Gastroesophageal sphincter (tissue), 4 donors: ENCODE measurements around the gene BARHL2. TPM values are rescaled to one million over a fixed set of nuclear protein-coding genes. Genes with fewer than 3 reads are reported as not detected.
A peak's percentile ranks its signal among the peaks of the same experiment; 100 is the strongest.

ENCODE experiments used
- ATAC-seq: fragments of 150-250 bp; one replicate; pipeline ENCODE4 v1.9.1; 2016; ENCODE audit warnings: mild to moderate bottlenecking, moderate library complexity
- H3K27ac ChIP-seq, 4 donors: fragments of 200-600 bp; sonication (generic) in 3 of 4; 1 replicate in 3 of 4; 2 replicates in 1 of 4; pipeline ENCODE4 v1.5.1; 2016 to 2019
- H3K27me3 ChIP-seq: fragments of 200-600 bp; sonication (generic); one replicate; pipeline ENCODE4 v1.5.1; 2019
- H3K36me3 ChIP-seq, 2 donors: fragments of 200-600 bp; sonication (generic); one replicate each; pipeline ENCODE4 v1.5.1; 2019; ENCODE audit warnings: control low read depth in 1 of 2
- H3K4me1 ChIP-seq, 3 donors: fragments of 200-600 bp; sonication (generic); 1 replicate in 2 of 3; 2 replicates in 1 of 3; pipeline ENCODE4 v1.5.1; 2016 to 2019; ENCODE audit warnings: control low read depth in 2 of 3
- H3K4me3 ChIP-seq, 2 donors: fragments of 200-600 bp; sonication (generic); one replicate each; pipeline ENCODE4 v1.5.1; 2019; ENCODE audit warnings: mild to moderate bottlenecking in 1 of 2, moderate library complexity in 1 of 2
- H3K9me3 ChIP-seq, 3 donors: fragments of 200-600 bp; sonication (generic); one replicate each; pipeline ENCODE4 v1.5.1; 2017 to 2019; ENCODE audit warnings: control low read depth in 2 of 3
- CTCF ChIP-seq, 4 experiments: fragments of 200-600 bp in 2 of 4; fragments of 450-650 bp in 2 of 4; sonication (generic) in 1 of 4; IDR thresholded peaks; one replicate each; pipeline ENCODE4 v1.5.1; 2017 to 2019; ENCODE audit warnings: antibody characterized with exemption in 4 of 4, mild to moderate bottlenecking in 2 of 4, moderate library complexity in 2 of 4
- EP300 ChIP-seq: sonication (generic); formaldehyde crosslinking; IDR thresholded peaks from one replicate; pipeline ENCODE4 v1.6.1; 2017; ENCODE audit warnings: antibody characterized with exemption, mild to moderate bottlenecking
- POLR2A ChIP-seq, 2 donors: fragments of 450-650 bp; IDR thresholded peaks; one replicate each; pipeline ENCODE4 v1.6.1; 2017; ENCODE audit warnings: antibody characterized with exemption in 2 of 2, mild to moderate bottlenecking in 2 of 2, moderate library complexity in 1 of 2
- POLR2AphosphoS5 ChIP-seq: sonication (generic); formaldehyde crosslinking; IDR thresholded peaks from one replicate; pipeline ENCODE4 v1.6.1; 2017; ENCODE audit warnings: antibody characterized with exemption
- WGBS, 2 donors: methylation state at CpG; one replicate each; pipeline ENCODE4 v1.1.5; 2018; ENCODE audit warnings: low coverage in 1 of 2; 5-methylcytosine and 5-hydroxymethylcytosine counted together
- total RNA-seq, 4 donors: library from RNA; depleted of rRNA; stranded (reverse); fragments of >200 nt; gene quantifications; one replicate each; pipeline ENCODE4 v1.1.0, GENCODE V29; 2016

Gene BARHL2
- total RNA-seq, 4 donors from 2014 or later = not detected

- no peak for ATAC-seq
- WGBS, 2 donors = 6 to 17% methylated on average over 2 of the region's 2 CpGs
Measured at GRCh38 chr1:90708826-90709225, 8.3 kb downstream of the BARHL2 start.

GRCh38 chr1:90708236-90708786 is 8.8 kb downstream of the BARHL2 start:
- Histone ChIP-seq H3K36me3 (no peaks in the 10 kb centered on the region), H3K27ac (no peak overlapping the region), H3K4me1 (peaks cover 0 to 23% (median 8%) of the 10 kb centered on the region in 3 donors), H3K9me3 (no peaks in the 10 kb centered on the region), H3K4me3 (no peak overlapping the region), H3K27me3 (peaks cover 100% of the 10 kb centered on the region)
- WGBS, 2 donors = 7 to 8% methylated on average over 5 of the region's 6 CpGs
- TF ChIP-seq EP300 (no peak), POLR2A (IDR thresholded peaks at IDR 0.05) (no peak), CTCF (IDR thresholded peaks at IDR 0.05) (no peak), POLR2AphosphoS5 (no peak)
- no peak for ATAC-seq

More at GRCh38 chr1:90708826-90709225, 8.3 kb downstream of the BARHL2 start:
- no peak overlapping the region for H3K27ac ChIP-seq
- no peak overlapping the region for H3K4me3 ChIP-seq
- no peaks in the 10 kb centered on the region for H3K36me3 ChIP-seq
- H3K27me3 ChIP-seq = peaks cover 100% of the 10 kb centered on the region
- H3K4me1 ChIP-seq = peaks cover 0 to 28% (median 8%) of the 10 kb centered on the region in 3 donors
- TF ChIP-seq CTCF (IDR thresholded peaks at IDR 0.05) = no peak
- H3K9me3 ChIP-seq = no peaks in the 10 kb centered on the region

- H3K27me3 ChIP-seq = peaks cover 99% of the 10 kb centered on the region
- 0 to 14% methylated on average over 1 to 5 of the region's 21 CpGs for WGBS, 2 donors
- H3K27ac ChIP-seq = no peak overlapping the region
- H3K36me3 ChIP-seq = no peaks in the 10 kb centered on the region
- ATAC-seq = peak; percentile 48
- peaks cover 0 to 23% (median 8%) of the 10 kb centered on the region in 3 donors for H3K4me1 ChIP-seq
- no peak for TF ChIP-seq POLR2A (IDR thresholded peaks at IDR 0.05)
- no peak for TF ChIP-seq POLR2AphosphoS5
- TF ChIP-seq CTCF (IDR thresholded peaks at IDR 0.05) = no peak
- TF ChIP-seq EP300 = no peak
- no peaks in the 10 kb centered on the region for H3K9me3 ChIP-seq
- peak overlapping the region in 1 of 2 donors; percentile 41 for H3K4me3 ChIP-seq
Measured at GRCh38 chr1:90707363-90707710, 9.8 kb downstream of the BARHL2 start.

GRCh38 chr1:90706437-90707362 is 10.4 kb downstream of the BARHL2 start:
- no peak for TF ChIP-seq EP300
- TF ChIP-seq POLR2A (IDR thresholded peaks at IDR 0.05) = no peak
- no peak for TF ChIP-seq POLR2AphosphoS5
- no peak for TF ChIP-seq CTCF (IDR thresholded peaks at IDR 0.05)
- peak overlapping the region in 1 of 2 donors; percentile 41 for H3K4me3 ChIP-seq
- no peak for ATAC-seq
- peaks cover 0 to 23% (median 8%) of the 10 kb centered on the region in 3 donors for H3K4me1 ChIP-seq
- no peaks in the 10 kb centered on the region for H3K9me3 ChIP-seq
- no peaks in the 10 kb centered on the region for H3K36me3 ChIP-seq
- H3K27me3 ChIP-seq = peaks cover 99% of the 10 kb centered on the region
- no peak overlapping the region for H3K27ac ChIP-seq
- WGBS, 2 donors = 0% methylated on average over 6 to 7 of the region's 73 CpGs
